ENCODE measurements around the gene RPS23.

DNA sequence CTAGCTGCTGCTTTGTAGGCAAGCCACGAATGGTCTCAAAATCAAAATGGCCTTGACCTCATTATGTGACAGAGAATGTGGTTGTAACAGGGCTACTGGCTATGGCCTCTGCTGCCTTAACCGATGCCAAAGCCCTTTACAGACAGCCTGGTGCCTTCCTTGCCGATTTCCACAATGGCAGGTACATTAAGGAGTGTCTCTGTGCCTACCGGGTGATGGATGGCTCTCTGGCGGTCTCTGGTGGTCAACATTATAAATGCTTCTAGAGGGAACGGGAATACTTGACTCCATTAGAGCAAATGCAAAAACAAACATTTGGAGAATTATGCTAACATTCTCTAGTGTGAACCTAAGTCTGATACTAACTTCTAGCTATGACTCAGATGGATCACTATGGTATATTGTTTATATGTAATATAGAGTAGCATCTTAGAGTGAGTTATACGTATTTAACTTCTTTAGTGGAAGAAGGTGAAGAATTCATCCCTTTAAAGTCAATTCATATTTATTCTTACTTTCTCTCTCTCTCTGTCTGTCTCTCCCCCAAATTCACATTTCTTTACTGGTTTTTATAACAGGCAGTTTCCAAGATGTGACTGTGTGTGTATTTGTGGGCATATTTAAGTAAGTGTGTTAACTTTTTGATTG is 52.5 kb downstream of the RPS23 start:
- TF ChIP-seq CTCF (IDR thresholded peaks at IDR 0.05): peak; percentile 41 to 75
- no peak for TF ChIP-seq POLR2A (IDR thresholded peaks at IDR 0.05)
